Skeletal muscle cell (primary cell): ENCODE data around the gene FASTKD1.
A peak's percentile ranks its signal among the peaks of the same experiment; 100 is the strongest.
"Not testable (repeated sequence)": the region's sequence is repeated elsewhere in the genome, so short reads cannot be mapped to it uniquely, and the experiment has no call there.

Experiments
- DNase-seq: peaks from one replicate; pipeline ENCODE4 v3.0.0-alpha.2; 2010; ENCODE audit warnings: low read depth
- H3K4me3 ChIP-seq: 2 replicates; pipeline ENCODE4 v1.5.1; 2011; ENCODE audit warnings: low read depth, mild to moderate bottlenecking, control low read depth, low read length, moderate library complexity

FASTKD1 gene

DNA sequence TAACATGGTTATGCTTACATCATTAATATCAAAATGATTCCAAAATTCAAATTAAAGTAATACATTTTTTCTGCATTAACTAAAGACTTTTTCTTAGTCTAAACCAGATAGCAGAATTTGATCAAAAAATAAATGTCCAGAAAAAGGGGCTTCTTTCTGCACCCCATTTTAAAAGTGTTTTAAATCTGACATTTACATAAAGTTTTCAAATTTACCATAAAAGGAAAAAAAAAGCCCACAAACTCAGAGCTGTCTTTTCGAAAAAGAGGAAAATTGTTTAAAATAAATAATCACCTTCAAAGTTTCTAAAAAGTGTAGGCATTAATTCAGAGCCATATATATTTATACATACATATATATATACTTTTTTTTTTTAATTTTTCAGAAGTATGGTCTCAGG is 1.5 kb downstream of the FASTKD1 start:
- DNase-seq, result no peak
- H3K4me3 ChIP-seq, result no peak overlapping the region

DNA sequence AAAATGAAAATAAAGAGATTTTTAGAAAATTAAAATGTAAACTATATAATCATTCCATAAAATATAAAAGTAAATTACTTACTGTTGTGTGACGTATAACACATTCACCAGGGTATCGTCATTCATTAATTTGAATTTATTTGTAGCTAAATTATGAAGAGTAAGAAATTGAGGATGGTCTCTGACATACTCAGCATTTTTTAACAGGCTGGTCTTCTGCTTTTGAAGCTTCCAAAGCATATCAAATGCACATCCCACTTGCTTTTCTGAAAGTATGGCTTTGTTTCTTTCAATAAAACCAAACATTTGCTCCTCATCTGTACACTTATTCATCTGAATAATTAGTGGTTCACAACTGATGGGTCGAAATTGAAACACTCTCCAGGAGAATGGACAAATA is 2.1 kb downstream of the FASTKD1 start:
- H3K4me3 ChIP-seq, result no peak overlapping the region

DNA sequence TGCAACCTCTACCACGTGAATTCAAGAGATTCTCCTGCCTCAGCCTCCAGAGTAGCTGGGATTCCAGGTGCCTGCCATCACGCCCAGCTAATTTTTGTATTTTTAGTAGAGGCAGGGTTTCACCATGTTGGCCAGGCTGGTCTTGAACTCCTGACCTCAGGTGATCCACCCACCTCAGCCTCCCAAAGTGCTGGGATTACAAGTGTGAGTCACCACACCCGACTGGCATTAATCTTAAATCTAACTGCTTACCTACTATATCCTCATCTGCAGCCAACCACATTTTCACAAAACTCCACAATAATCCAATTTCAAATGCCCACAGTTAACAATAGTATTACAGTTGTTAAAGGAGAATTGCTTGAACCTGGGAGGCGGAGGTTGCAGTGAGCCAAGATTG is 2.9 kb downstream of the FASTKD1 start:
- not testable (repeated sequence) for H3K4me3 ChIP-seq, DNase-seq

More for the DNA sequence above, 2.1 kb downstream of the FASTKD1 start:
- no peak for DNase-seq

DNA sequence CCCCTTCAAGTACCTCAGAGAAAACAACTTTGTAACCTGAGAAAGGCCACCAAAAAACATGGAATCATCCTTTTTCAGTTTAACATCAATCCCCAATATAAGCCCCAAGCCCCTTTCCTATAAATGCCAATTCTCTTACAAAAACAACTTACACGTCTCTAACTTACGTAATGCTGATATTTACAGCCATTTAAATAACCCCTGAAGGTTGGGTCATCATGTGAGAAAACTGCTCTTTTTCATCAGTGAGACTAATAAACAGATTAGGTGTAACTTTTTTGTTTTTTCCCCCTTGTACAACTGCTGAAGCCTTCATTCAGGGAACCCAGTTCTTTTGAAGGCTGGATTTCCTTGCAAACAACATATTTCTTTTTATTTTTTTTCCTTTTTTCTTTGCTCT is 3.7 kb downstream of the FASTKD1 start:
- no peak for DNase-seq
- H3K4me3 ChIP-seq, result no peak overlapping the region

- no peak for DNase-seq
- H3K4me3 ChIP-seq, result no peak overlapping the region
Measured at GRCh38 chr2:169565686-169566085, 8.0 kb downstream of the FASTKD1 start.

GRCh38 chr2:169562519-169562918 is 11.1 kb downstream of the FASTKD1 start:
- H3K4me3 ChIP-seq, result no peak overlapping the region
- DNase-seq, result no peak

GRCh38 chr2:169562084-169562483 is 11.6 kb downstream of the FASTKD1 start:
- not testable (repeated sequence) for H3K4me3 ChIP-seq, DNase-seq

- DNase-seq, result no peak
- H3K4me3 ChIP-seq, result no peak overlapping the region
Measured at GRCh38 chr2:169561364-169561763, 12.3 kb downstream of the FASTKD1 start.

- H3K4me3 ChIP-seq, result no peak overlapping the region
- DNase-seq, result no peak
Measured at GRCh38 chr2:169546756-169547155, 26.9 kb downstream of the FASTKD1 start.

DNA sequence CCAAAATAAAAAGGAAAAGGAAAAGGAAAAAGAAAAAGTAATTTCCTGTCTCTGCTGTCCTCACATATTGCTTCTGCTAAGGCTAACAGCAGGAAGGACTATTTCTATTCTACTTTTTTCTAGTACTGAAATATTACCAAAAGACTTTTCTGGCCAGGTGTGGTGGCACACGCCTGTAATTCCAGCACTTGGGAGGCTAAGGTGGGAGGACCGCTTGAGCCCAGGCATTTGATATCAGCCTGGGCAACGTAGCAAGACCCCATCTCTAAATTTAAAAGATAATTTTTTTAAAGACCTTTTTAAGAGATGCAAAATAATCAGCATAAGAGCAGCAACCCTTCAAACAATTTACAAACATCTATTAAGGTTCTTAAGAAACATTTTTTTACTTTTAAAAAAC is 31.2 kb downstream of the FASTKD1 start:
- H3K4me3 ChIP-seq, result no peak overlapping the region
- DNase-seq, result no peak

- no peak overlapping the region for H3K4me3 ChIP-seq
- DNase-seq, result no peak
Measured at GRCh38 chr2:169540146-169540545, 33.5 kb downstream of the FASTKD1 start.

- not testable (repeated sequence) for H3K4me3 ChIP-seq, DNase-seq
Measured at GRCh38 chr2:169539460-169539859, 34.2 kb downstream of the FASTKD1 start.

GRCh38 chr2:169528271-169528701 is 45.4 kb downstream of the FASTKD1 start:
- no peak for DNase-seq
- no peak overlapping the region for H3K4me3 ChIP-seq

- no peak for DNase-seq
- H3K4me3 ChIP-seq, result no peak overlapping the region
Measured at GRCh38 chr2:169526451-169526850, 47.2 kb downstream of the FASTKD1 start.

DNA sequence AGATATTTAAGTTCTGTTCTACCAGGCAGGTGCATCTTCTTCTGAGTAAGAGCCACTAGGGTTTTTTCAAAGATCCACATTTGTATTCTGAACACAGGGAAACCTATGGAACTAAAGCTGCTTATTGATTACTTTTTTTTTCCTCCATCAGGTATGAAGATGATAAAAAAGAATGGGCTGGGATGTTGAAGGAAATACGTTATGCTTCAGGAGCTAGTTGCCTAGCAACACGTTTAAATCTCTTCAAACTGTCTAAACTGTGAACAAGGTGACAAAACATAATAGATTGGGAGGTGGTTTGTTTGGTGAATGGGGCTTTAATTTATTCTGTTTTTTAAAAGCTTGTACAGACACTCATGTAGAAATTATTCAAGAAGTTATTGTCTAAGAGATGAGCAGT is 48.2 kb downstream of the FASTKD1 start:
- DNase-seq, result no peak

GRCh38 chr2:169523681-169524080 is 50.0 kb downstream of the FASTKD1 start:
- no peak for DNase-seq
- no peak overlapping the region for H3K4me3 ChIP-seq

More for the DNA sequence above, 48.2 kb downstream of the FASTKD1 start:
- H3K4me3 ChIP-seq, result no peak overlapping the region

GRCh38 chr2:169520896-169521295 is 52.8 kb downstream of the FASTKD1 start:
- no peak for DNase-seq
- no peak overlapping the region for H3K4me3 ChIP-seq

DNA sequence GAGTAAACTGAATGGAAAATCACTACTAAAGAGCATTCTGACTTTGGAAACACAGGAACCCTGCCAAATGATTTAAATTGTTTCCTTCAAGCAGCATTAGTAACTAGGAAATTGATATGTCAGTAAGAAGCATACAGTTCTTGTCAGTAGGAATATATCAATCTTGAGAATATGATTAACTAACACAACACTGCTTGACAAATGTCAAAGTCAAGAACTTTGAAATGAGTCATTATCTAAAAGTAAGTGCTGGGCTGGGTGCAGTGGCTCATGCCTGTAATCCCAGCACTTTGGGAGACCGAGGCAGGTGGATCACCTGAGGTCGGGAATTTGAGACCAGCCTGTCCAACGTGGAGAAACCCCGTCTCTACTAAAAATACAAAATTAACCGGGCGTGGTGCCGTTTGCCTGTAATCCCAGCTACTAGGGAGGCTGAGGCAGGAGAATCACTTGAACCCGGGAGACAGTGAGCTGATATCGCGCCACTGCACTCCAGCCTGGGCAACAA is 57.1 kb downstream of the FASTKD1 start:
- not testable (repeated sequence) for H3K4me3 ChIP-seq, DNase-seq

GRCh38 chr2:169514758-169515157 is 58.9 kb downstream of the FASTKD1 start:
- not testable (repeated sequence) for H3K4me3 ChIP-seq, DNase-seq

- H3K4me3 ChIP-seq, result peak overlapping the region; percentile 38
Measured at GRCh38 chr2:169513926-169514325, 59.7 kb downstream of the FASTKD1 start.

GRCh38 chr2:169513094-169513493 is 60.6 kb downstream of the FASTKD1 start:
- H3K4me3 ChIP-seq, result peak overlapping the region; percentile 38
- DNase-seq, result no peak

More at GRCh38 chr2:169513926-169514325, 59.7 kb downstream of the FASTKD1 start:
- DNase-seq, result peak; percentile 39

GRCh38 chr2:169512525-169512924 is 61.1 kb downstream of the FASTKD1 start:
- no peak for DNase-seq
- H3K4me3 ChIP-seq, result peak overlapping the region; percentile 38
